OCI-LY7 (cell line): ENCODE data around the gene HERC3.

Experiments used
- CTCF ChIP-seq: fragments of 200-600 bp; sonication (generic); conservative IDR thresholded peaks from 2 replicates; pipeline ENCODE4 v1.5.1; 2014; ENCODE audit warnings: mild to moderate bottlenecking, antibody characterized with exemption, low read length, moderate library complexity, mixed read lengths
- EZH2phosphoT487 ChIP-seq: fragments of 200-600 bp; sonication (generic); IDR thresholded peaks from 2 replicates; pipeline ENCODE4 v1.6.1; 2018; ENCODE audit warnings: low read depth, borderline replicate concordance, mild to moderate bottlenecking, mixed run types, antibody characterized with exemption, low read length, moderate library complexity, mixed read lengths

- TF ChIP-seq CTCF (peak; percentile 73), EZH2phosphoT487 (no peak)
Measured at GRCh38 chr4:88659055-88659889, 67.0 kb downstream of the HERC3 start.
